ENCODE results near the gene MAP3K13.
"Not testable (repeated sequence)": the region's sequence is repeated elsewhere in the genome, so short reads cannot be mapped to it uniquely, and the experiment has no call there.

Gene MAP3K13

GRCh38 chr3:185341616-185342458 lies 21.1 kb upstream of the MAP3K13 start:
- in situ Hi-C loops (cut with MboI; ENCODE audit: low sequenced_read_pairs) = no loop called here

- in situ Hi-C loops (cut with MboI; ENCODE audit: low sequenced_read_pairs) = no loop called here
These were observed 20.3 kb upstream of the MAP3K13 start for GRCh38 chr3:185342459-185343174.

- in situ Hi-C loops (cut with MboI; ENCODE audit: low sequenced_read_pairs) = no loop called here
These were observed 15.5 kb upstream of the MAP3K13 start for GRCh38 chr3:185347399-185347798.

- in situ Hi-C loops (cut with MboI; ENCODE audit: low sequenced_read_pairs) = no loop called here
These were observed 12.1 kb upstream of the MAP3K13 start for GRCh38 chr3:185350841-185351240.

DNA sequence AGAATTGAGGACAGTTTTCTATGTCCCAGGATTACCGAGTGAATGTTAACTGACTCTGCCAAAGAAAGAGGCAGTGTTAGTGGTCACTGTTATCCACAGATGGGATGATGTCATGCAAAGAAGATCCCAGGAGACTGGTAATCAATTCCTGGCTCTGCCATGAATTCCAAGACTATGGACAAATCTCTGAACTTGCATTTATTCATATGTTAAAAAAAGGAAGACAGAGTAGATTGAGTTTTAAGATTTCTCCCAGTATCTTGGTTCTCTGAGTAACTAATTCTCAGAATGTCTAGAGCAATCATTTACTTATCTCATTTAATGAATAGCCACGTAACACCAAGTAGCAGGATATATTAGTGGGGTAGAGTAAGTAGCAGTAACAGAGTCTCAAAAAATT lies 11.5 kb upstream of the MAP3K13 start:
- in situ Hi-C loops (cut with MboI; ENCODE audit: low sequenced_read_pairs) = no loop called here

DNA sequence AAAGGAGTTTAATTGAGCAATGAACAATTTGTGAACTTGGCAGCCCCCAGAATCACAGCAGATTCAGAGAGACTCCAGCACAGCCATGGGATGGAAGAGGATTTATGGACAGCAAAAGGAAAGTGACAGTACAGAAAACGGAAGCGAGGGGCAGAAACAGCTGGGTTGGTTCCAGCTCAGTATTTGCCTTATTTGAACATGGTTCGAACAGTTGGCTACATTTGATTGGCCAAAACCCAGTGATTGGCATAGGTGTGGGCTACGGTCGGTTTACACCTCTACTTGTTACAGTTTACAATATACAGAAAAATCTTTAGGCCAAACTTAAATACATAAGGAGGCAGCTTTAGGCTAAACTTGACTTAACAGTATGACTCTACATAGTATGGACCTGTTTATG lies 9.7 kb upstream of the MAP3K13 start:
- in situ Hi-C loops (cut with MboI; ENCODE audit: low sequenced_read_pairs) = no loop called here

DNA sequence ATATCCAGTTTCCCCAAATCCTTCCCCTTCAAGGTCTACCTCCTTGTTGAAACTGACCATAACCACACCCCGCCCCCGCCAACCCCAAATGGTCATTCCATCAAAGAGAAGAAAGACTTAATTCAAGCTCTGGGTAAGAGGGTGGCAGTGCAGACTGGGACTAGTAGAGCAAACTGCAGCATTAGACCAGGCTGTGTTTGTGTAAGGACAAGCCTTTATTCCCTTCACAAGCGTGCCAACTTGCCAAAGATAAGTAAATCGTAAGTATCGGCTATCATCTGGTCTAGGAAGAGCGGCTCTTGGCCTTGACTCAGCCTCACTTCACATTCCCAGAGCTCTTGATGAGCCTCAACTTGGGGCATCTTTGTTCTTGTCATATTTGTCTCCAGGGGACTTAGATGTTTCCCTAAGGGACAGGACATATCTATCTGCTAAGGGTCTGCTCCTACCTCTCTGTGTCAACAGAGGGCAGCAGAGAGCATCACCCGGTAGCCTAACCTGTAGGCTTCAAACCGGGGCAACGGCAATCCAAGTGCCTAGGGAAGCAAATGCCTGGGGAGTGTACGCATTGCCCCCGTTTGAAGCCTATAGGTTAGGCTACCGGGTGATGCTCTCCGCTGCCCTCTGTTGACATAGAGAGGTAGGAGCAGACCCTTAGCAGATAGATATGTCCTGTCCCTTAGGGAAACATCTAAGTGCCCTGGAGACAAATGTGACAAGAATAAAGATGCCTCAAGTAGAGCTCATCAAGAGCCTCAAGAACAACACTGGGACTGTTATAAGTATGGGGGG lies 8.9 kb upstream of the MAP3K13 start:
- in situ Hi-C loops (cut with MboI; ENCODE audit: low sequenced_read_pairs) = no loop called here

GRCh38 chr3:185356499-185356898 lies 6.4 kb upstream of the MAP3K13 start:
- in situ Hi-C loops (cut with MboI; ENCODE audit: low sequenced_read_pairs) = no loop called here

DNA sequence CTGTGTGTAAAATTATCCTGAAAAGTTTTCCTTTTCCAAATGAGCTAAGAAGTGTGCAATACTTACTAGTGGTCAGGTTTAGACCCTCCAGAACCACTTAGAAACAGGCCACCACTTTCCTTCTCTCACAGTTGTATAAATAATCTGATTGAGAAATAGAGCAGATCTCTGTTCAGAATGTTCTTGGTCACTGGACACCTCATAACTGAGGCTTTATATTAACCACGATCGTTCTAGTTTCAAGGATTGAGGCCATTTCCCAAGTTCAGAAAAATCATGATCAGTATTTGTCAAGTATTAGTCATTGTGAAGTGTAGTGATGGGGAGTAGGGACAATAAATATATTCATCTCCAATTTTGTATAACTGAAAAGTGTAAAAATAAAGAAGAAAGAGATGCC lies 1.0 kb upstream of the MAP3K13 start:
- in situ Hi-C loops (cut with MboI; ENCODE audit: low sequenced_read_pairs) = no loop called here

- in situ Hi-C loops (cut with MboI; ENCODE audit: low sequenced_read_pairs) = no loop called here
These were observed 797 bp downstream of the MAP3K13 start for GRCh38 chr3:185363662-185364203.

GRCh38 chr3:185365291-185366073 lies 2.5 kb downstream of the MAP3K13 start:
- in situ Hi-C loops (cut with MboI; ENCODE audit: low sequenced_read_pairs) = no loop called here

DNA sequence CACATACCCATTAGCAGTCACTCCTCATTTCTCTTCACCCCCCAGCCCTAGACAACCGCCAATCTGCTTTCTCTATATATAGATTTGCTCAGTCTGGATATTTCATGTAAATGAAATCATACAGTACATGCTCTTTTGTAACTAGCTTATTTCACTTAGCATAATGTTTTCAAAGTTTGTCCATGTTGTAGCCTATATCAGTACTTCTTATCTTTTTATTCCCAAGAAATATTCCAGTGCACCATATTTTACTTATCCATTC lies 3.1 kb downstream of the MAP3K13 start:
- in situ Hi-C loops (cut with MboI; ENCODE audit: low sequenced_read_pairs) = no loop called here

GRCh38 chr3:185366913-185367312 lies 4.0 kb downstream of the MAP3K13 start:
- in situ Hi-C loops (cut with MboI; ENCODE audit: low sequenced_read_pairs) = no loop called here

GRCh38 chr3:185370349-185370748 lies 7.4 kb downstream of the MAP3K13 start:
- in situ Hi-C loops (cut with MboI; ENCODE audit: low sequenced_read_pairs) = not testable (repeated sequence)

- in situ Hi-C loops (cut with MboI; ENCODE audit: low sequenced_read_pairs) = no loop called here
These were observed 8.6 kb downstream of the MAP3K13 start for GRCh38 chr3:185371306-185372074.

DNA sequence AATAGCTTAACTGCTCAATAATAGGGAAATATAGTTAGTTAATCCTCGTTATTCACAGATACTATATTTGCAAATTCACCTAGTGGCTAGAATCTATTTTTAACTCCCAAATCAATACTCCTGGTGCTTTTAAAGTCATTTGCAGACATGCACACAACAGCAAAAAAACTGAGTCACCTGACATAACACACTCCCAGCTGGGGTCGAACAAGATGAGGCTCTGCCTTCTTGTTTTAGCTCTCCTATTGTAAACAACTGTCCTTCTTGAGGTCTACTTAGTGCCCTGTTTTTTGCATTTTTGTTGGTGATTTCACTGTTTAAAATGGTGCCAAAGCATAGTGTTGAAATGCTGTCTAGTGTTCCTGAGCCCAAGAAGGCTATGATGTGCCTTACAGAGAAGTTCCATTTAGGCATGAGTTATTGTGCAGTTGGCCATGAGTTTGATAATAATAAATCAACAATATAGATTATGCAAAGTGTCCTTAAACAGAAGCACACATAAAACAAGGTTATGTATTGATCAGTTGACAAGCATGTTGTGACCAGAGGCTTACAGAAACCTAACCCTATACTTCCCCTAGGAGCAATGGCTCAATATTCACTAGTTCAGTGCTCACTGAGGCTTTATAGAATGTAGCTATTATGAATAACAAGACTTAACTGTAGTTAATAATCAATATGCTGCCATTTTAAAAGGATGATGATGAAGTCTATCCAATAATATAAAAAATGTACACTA lies 18.6 kb downstream of the MAP3K13 start:
- in situ Hi-C loops (cut with MboI; ENCODE audit: low sequenced_read_pairs) = no loop called here

DNA sequence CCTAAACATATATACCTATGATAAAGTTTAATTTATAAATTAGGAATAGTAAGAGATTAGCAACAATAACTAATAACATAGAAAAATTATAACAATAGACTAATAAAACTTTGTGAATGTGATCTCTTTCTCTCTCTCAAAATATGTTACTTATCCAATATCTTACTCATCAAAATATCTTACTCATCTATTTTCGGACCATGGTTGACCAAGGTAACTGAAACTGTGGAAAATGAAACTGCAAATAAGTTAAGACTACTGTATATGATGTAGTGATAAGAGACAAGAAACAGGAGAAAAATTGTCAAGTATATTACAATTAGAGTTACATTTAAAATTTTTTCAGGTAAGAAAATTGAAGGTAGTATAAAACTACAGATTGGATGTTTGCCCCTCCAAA lies 19.2 kb downstream of the MAP3K13 start:
- in situ Hi-C loops (cut with MboI; ENCODE audit: low sequenced_read_pairs) = no loop called here

GRCh38 chr3:185386515-185386914 lies 23.6 kb downstream of the MAP3K13 start:
- in situ Hi-C loops (cut with MboI; ENCODE audit: low sequenced_read_pairs) = not testable (repeated sequence)

DNA sequence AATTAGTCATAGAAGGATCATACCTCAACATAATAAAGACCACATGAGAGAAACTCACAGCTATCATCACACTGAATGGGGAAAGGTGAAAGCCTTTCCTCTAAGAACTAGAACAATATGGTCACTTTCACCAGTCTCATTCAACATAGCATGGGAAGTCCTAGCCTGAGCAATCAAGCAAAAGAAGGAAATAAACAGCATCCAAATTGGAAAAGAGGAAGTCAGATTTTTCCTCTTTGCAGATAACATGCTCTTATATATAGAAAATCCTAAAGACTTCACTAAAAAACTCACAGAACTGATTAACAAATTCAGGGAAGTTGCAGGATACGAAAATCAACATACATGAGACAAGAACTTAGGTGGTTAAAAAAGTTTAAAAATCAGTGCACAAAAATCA lies 24.7 kb downstream of the MAP3K13 start:
- in situ Hi-C loops (cut with MboI; ENCODE audit: low sequenced_read_pairs) = no loop called here

All from HL-60/S4 (cell line).